Activated effector memory CD4-positive, alpha-beta T cell treated with Interleukin-2 at 50 U/mL for 16 hours (primary cell): Measurements from ENCODE around the gene HOXC6.

Experiments
- DNase-seq: peaks from one replicate; pipeline ENCODE4 v3.0.0-alpha.2; 2020

Gene HOXC6

DNA sequence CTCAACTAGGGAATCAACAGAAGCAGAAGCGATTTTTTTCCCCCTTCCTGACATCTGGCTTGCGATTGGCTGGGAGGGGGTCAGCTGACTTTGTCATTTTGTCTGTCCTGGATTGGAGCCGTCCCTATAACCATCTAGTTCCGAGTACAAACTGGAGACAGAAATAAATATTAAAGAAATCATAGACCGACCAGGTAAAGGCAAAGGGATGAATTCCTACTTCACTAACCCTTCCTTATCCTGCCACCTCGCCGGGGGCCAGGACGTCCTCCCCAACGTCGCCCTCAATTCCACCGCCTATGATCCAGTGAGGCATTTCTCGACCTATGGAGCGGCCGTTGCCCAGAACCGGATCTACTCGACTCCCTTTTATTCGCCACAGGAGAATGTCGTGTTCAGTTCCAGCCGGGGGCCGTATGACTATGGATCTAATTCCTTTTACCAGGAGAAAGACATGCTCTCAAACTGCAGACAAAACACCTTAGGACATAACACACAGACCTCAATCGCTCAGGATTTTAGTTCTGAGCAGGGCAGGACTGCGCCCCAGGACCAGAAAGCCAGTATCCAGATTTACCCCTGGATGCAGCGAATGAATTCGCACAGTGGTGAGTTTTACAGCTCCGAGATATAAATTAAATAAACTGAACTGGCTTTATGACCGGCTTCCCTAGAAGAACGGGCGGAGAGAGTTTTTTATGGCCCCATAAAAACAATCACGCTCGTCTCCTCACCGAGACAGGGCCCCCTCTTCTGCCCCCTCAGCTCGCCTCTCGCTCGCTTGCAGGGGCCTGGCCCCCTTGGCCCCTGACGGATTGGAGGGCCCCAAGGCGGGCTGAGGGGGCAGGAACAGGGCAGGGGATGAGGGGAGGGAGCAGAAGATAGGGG lies at the start of gene HOXC6:
TSS of gene HOXC6 (plus strand) at position 127 of the 888 bp plus-strand sequence. CDS start at position 209, 82 bp downstream.
- no peak for DNase-seq

DNA sequence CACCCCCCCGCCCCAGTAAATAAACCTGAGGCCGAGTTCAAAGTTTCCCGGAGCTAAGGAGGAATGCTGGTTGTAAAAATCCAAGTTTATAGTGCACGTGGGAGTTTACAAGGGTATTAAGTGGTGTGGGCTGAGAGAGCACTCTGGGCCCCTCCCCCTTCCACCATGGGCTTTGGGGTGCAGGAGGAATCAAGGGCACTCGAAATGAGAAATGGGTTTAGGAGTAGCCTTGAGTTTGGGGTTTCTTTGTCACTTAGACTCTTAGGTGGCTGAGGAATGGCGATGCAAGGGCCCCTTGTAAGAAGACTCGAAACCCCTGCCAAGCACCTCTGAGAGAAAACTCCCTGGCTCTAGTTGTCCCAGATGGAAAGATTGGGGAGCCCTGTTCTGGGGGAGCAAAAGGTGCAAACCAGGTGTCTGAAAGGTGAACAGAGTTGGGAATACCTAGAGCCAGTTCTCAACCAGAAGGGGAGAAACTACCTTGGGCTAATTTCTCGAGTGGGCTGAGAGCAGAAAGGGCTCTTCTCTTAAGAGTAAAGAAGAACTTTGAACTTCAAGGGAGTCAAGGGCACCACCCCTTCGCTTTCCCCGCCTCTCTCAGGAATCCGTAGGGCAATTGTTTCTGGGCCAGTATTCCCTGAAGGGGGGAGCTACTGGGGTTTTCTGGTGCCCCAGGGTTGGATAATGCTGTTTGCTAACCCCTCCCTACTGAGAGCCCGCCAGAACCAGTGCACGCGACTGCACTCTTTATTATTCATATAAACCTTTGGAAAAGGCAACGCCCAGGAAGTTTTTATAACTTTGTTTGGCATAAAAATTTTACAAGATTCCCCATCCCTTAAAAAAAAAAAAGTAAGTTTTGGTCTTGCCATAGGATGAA lies 49.5 kb upstream of the HOXC6 start:
- DNase-seq = no peak

GRCh38 chr12:53980104-53980801 lies 48.0 kb upstream of the HOXC6 start:
- no peak for DNase-seq

DNA sequence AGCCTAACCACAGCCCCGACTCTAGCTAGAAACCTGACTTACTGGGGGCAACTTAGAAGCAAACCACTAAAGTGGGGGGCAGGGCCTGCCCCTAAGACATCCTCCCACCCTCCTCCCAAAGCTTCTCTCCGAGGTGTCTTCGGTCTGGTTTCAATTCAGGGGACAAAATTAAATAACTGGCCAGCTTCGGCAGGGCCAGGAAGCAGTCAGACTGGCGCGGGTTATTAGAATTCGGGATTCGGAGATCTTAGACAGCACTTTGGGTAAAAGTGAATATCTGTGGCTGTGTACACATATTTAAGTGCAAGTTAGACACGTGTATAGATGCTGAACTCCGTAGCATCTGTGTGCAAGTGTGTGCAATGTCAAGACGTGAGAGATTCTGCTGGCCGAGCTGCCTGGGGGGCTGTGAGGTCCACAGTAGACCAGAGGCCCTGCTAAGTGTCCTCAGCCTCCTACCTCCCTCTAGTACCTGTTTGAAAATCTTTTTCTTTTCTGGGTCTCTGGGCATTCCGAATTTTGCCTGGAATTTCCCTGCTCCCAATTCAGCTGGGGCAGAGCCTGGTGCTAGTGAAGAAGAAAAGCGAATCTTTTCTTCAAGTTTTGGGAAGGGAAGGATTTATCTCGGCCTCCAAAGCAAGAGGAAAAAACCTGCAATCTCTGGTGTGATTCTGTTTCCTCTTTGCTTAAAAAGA lies 47.3 kb upstream of the HOXC6 start:
- no peak for DNase-seq

GRCh38 chr12:53981634-53982565 lies 46.3 kb upstream of the HOXC6 start:
- DNase-seq = no peak

DNA sequence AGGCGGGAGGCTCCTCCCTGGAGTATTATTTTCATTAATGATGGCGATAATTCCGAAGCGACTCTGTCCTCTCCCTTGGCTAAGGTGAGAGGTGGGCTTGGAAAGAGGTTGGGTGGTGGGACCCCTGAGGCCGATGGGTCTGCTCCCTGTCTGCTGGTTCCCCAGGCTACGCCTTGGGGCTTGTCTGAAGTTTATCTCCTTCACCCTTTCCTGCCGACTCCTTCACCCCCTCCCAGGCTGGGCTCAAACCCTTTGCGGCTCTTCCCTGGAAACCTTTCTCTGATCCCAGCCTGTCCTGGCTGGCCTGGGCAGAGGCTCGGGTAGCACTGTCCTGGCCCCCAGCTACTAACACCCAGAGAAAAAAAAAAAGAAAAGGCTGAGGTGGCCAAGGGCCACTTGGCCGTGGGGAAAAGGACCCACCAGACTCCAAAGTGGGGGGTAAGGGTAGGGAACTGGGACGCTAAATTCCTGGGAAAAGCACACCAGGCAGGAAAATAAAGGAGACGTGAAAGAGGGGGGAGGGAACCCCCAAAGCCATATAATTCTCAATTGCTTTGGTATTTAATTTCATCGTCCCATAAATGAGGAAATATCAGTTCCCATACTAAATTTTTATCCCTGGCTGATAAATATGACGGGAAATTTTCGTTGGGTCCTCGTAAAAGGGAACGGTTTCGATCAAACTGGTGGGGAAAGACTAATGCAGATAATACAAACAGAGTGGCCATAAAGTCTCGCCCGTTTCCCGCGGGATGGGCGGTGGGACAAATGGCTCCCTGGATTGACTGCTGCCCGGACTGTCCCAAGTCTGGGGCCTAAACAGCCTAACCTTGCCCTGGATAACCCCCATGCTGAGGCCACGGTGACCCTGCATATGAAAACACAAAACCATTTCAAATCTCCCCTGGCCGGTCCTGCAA lies 45.3 kb upstream of the HOXC6 start:
- no peak for DNase-seq

GRCh38 chr12:53983568-53983949 lies 44.7 kb upstream of the HOXC6 start:
- no peak for DNase-seq

DNA sequence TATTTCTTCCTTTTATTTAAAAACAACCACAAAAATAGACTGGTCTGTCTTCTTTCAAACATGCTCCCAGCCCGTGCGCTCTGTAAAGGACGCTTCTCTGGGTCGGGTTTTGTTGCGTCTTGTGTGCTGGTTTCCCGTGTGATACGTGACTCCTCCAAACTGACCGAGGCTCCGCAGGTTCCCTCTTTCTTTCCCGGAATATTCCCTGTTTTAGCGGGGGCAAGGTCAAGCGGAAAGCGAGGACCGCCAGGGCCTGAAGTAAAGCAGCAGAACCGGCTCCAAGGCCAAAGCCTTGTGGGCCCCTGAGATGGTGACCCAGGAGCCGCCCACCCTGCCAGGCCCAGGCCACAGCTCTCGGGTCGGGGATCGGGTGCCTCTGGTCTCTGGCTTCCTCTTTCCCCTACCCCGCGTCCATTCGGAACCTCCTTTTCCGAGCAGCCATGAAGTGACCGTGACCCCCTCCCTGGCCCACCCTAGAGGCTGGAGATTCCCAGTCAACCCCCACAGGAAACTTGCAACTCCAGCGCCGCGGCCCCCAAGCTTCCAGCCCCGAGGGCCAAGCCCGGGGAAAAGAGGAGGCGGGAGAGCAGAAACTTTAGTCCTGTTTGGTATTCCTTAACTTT lies 44.2 kb upstream of the HOXC6 start:
- DNase-seq = no peak

DNA sequence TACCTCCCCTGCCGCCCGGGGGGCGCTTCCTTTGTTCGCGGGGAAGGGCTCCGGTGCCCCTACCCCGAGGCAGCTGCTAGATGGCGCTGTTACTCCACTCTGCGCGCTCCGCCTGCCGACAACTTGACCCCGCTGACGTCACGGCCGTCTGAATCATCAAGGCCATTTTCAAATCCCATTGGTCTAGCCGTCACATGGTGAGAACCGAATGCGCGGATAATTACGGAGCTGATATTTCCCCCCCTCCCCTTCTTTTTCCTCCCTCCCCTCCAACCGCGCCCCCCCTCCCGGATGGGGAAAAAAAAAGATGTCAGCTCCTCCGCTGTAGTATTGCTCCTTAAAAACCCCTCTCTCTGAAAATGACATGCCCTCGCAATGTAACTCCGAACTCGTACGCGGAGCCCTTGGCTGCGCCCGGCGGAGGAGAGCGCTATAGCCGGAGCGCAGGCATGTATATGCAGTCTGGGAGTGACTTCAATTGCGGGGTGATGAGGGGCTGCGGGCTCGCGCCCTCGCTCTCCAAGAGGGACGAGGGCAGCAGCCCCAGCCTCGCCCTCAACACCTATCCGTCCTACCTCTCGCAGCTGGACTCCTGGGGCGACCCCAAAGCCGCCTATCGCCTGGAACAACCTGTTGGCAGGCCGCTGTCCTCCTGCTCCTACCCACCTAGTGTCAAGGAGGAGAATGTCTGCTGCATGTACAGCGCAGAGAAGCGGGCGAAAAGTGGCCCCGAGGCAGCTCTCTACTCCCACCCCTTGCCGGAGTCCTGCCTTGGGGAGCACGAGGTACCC lies 43.1 kb upstream of the HOXC6 start, which contains the start of gene HOXC10:
TSS of gene HOXC10 (plus strand) at position 246 of the 791 bp plus-strand sequence. CDS start at position 360, 114 bp downstream.
- no peak for DNase-seq

DNA sequence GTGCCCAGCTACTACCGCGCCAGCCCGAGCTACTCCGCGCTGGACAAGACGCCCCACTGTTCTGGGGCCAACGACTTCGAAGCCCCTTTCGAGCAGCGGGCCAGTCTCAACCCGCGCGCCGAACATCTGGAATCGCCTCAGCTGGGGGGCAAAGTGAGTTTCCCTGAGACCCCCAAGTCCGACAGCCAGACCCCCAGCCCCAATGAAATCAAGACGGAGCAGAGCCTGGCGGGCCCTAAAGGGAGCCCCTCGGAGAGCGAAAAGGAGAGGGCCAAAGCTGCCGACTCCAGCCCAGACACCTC lies 42.6 kb upstream of the HOXC6 start:
- no peak for DNase-seq

DNA sequence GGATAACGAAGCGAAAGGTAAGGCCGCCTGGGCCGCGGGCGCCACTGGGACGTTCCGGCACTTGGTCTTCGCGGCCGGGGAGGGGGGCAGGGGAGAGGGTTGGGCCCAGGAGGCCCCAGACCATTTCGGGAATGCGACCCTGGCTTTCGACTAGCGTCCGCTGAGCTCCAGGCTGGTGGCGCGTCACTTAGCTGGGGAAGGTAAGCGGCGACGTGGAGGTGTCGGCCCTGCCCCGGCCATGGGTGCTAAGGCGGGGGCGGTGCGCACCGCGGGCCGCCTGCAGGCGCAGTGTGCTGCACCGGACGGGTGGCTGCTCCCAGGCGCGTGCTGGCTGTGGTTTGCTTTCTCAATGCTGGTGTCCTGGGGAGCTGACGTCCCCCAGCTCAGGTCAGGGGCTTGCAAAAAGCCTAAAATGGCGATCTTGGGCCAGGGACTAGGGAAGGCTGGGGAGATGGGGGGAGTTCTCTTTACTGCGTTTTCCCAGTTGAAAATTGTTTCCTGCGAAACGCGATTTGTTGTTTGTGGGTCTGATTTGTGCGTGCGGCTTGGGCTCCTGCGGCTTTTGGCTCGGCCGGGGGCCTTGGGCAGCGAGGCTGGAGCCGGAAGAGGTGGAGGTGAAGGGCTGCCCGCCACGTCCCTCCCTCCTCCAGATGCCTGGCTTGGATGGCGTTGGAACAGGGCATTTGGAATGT lies 42.1 kb upstream of the HOXC6 start:
- DNase-seq = no peak

- no peak for DNase-seq
These were observed 41.4 kb upstream of the HOXC6 start for GRCh38 chr12:53986686-53987483.

- no peak for DNase-seq
These were observed 40.4 kb upstream of the HOXC6 start for GRCh38 chr12:53987787-53988230.

DNA sequence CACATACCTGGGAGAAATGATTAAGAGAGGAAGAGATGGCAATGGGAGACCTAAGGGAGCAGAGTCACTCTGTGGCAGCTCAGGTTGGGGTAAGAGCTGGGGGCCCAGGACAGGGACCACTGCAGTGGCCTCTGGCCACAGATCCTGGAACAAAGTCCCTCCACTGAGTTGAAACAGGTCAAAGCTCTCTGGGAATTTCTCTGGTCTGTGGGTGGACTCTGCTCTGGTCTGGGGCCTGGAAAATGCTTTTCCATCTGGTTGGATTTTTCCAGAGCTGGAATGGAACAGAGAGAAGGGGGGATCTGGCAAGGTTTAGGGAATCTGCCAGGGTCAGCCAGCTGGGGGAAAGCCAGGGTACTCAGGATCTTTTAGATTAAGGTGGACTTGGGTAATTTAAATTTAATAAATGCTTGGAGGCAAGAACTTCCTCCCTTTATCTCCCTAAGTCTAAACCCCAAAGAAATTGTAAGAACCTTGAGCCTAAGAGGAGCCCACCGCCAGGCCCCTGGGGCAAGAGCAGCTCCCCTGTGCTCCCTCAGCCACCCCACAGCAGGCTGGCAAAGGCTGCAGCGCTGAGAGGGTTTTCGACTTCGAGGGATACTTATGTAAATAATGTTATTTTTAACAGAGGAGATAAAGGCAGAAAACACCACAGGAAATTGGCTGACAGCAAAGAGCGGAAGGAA lies 39.6 kb upstream of the HOXC6 start:
- DNase-seq = no peak

DNA sequence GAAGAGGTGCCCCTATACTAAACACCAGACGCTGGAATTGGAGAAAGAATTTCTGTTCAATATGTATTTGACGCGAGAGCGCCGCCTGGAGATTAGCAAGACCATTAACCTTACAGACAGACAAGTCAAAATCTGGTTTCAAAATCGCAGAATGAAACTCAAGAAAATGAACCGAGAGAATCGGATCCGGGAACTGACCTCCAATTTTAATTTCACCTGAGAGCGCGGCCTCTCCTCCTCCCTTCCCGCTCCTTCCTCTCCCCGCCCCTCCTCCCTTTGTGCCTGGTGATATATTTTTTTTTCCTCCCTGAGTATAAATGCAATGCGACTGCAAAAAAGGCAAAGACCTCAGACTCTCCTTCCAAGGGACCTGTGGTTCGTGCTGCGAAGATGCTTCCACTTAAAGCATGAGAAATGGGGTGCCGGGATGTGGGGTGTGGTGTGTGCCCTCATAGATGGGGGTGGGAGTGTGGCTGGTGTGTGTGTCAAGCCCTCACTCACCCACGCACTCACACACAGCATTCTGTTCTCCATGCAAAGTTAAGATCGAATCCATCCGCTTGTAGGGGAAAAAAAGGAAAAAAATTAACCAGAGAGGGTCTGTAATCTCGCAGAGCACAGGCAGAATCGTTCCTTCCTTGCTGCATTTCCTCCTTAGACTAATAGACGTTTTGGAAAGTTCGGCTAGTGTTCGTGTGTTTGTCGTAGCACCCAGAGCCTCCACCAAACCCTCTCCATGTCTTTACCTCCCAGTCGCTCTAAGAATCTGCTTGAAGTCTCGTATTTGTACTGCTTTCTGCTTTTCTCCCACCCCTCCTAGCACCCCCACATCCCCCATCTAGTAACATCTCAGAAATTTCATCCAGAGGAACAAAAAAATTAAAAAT lies 38.8 kb upstream of the HOXC6 start:
- no peak for DNase-seq
